GM13976 (cell line): ENCODE measurements around the gene CST1.

ENCODE experiments used
- DNase-seq: peaks from one replicate; pipeline ENCODE4 v3.0.0; 2012; ENCODE audit warnings: low spot score
- CTCF ChIP-seq: IDR thresholded peaks from 2 replicates; pipeline ENCODE4 v1.5.1; 2012; ENCODE audit warnings: borderline replicate concordance, mild to moderate bottlenecking; ENCODE audit not compliant: insufficient read depth; ENCODE audit errors: extremely low read depth, missing control alignments, control extremely low read depth
- in situ Hi-C: fragments of 300-500 bp; cut with MboI; formaldehyde crosslinking; loops from one replicate; pipeline ENCODE4 v1.12.0; 2022; ENCODE audit warnings: low sequenced_read_pairs, mixed read lengths, inconsistent platforms; ENCODE audit not compliant: unreplicated experiment

CST1 gene

GRCh38 chr20:23700931-23701330 lies 49.8 kb downstream of the CST1 start:
- in situ Hi-C loops = no loop called here

GRCh38 chr20:23697947-23698346 lies 52.8 kb downstream of the CST1 start:
- in situ Hi-C loops = no loop called here
- TF ChIP-seq CTCF = no peak
- DNase-seq = no peak

More at GRCh38 chr20:23700931-23701330, 49.8 kb downstream of the CST1 start:
- no peak for DNase-seq
- TF ChIP-seq CTCF = no peak
